NCI-H748 (cell line): ENCODE measurements around the gene SMIM20.
"Not testable (repeated sequence)": the region's sequence is repeated elsewhere in the genome, so short reads cannot be mapped to it uniquely, and the experiment has no call there.

Source experiments
- DNase-seq: peaks from one replicate; lab custom pipeline; 2025; ENCODE audit not compliant: unreplicated experiment; lab: John Stamatoyannopoulos, UW

The SMIM20 gene

DNA sequence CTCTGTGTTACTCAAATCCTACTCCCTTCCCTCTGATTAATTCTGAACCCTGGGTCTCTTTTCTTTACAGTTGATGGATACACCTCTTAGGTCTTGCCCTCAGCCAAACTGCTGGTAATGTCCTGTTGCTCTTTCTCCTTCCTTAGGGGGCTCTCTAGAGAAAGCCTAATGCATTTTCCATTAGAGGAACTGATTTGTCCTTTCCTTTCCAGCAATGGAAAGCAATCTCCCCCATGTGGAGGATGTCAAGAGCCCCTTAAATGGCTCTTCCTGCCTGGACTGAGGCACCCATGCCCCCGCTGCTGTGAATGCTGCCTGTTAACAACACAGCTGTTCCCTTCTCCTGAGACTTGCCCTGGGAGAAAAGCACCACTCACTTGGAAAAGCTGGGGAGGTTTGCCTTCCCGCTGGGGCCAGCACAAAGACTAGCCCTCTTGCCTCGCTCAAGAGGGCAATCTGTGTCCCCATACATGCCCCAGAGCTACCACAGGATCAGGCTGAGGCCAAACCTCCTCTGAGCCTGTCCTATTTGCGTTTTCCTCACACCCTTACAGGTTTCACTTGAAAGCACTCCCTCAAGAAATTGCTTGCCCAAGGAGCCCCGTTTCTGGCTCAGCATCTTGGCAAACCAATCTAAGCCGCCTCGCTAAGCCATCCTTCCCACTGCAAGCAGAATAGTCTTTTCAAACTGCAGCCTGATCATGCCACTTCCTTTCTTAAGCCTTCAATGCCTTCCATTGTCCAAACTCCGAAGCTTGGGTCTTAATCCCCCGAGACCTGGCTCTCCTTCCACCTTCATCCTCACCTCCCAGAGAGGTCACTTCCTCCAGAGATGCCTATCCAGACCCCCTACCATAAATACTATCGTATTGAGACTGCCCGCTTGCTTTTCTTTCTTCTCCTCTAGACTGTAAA, 23.2 kb upstream of the SMIM20 start:
- DNase-seq, result no peak

DNA sequence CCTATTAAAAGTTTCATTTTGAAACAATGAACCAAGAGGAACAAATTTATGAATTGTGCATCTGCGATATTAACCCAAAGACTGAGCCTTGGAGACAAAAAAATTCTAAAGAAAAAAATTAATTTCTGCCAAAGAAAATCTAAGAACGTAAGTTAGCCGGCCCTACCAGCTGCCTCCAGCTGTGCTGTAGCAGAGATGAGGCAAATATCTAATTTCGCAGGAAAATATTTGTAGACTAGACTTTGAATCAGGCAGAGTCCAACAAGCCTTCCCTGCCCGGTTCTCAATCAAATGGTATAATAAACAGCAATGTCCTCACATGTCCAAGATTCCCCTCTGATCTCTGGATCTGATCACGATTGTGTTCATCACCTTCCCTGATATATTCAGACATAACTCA, 21.2 kb upstream of the SMIM20 start:
- DNase-seq, result no peak

DNA sequence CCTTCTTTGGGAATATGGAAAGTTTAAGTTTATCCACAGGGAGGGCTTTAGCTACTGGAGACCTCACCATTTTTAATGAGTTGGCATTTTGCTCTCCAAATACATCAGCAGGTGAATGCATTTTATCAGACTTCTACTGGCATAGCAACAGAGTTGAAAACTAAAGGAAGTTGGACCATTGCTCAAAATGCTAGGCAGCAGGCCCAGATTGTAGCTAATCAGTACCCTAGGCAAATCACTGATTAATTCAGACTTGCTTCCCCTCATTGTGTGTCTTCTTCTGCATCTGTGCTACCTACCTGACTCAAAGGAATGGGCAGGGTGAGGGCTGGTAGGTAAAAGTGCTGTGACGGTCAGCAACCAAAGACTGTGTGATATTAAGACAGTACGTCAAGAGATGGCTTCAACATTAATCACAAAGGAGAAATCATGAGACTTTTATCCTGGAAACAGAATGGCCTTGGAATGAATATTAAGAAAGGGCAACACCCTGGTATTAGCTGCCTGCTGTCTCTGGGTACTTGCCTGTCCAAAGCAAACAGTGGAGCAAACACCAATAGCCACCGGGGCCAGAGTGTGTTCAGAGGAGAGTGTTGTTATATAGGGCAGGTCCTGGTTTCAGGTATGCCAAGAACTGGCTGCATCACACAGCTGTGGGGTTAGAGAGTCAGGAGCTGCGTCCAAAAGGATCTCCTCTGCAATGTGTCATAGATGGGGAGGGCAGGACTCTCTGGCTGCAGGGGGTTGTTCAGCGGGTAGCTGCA, 17.1 kb upstream of the SMIM20 start:
- no peak for DNase-seq

DNA sequence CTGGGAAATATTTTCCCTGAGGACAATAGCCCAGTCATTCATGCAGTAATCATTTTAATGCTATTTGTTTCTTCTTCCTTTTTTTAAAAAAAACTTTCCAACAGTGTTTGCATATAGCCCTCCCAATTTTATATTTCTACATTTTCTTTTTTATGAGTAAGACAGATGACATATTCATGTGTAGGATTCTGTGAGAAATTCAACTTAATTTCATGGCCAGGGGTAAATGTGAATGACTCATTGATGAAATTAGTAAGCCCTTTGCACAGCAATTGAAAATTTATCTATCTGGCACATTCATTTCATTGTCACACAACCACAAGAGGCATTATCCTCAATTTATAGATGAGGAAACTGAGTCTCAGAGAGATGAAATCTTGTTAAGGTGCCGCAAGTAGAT, 13.7 kb upstream of the SMIM20 start:
- DNase-seq, result no peak

DNA sequence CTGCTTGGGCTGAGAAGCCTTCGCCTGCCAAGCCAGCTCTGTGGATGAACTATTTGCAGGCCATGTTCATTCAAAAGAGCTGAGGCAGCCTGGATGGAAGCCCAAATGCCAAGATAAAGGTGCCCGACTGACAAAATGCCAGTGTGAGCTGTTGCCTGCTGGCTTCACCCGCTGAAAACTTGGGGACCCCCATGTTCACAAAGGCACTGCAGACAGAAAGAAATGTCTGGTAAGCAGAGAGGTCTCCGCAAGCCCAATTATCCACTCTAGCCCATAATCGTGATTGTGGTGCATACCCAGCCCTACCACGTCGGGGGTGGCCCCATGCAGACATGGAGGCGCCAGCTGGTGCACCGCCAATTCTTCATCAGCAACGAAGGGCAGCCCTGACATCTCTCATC, 13.0 kb upstream of the SMIM20 start:
- peak; percentile 11 for DNase-seq

DNA sequence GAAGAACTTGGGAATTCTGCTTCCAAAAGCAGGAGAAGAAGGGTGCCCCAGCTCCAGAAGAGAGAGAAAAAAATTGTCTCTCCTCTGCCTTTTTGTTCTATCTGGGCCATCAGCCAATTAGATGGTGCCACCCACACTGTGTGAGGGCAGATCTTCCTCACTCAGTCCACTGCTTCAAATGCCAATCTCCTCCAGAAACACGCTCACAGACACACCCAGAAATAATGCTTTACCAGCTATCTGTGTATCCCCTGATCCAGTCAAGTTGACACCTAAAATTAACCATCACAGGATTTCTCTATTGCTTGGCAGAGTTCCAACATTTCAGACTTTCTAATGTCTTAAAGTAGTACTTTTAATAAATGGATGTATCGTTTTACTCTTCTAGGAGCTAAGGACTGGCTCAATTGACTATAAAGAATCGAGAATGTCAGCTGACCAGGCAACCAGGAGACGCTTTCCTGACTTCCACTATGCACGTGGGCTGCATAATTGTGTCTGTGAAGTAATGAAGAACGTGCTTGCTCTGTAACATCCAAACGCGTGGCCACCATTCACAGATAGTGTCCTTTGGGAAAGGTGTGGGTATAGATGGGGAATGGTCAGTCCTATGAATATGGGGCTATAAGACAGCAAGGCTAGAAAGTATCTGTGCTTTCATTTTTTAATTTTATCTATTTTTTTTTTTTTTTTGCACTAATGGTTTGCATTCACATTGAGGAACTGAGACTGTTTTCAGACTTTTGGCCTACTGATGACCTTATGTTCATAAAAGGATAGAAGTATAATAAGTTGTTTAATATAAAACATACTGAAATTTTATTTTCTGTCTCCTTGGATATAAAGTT, 9.9 kb upstream of the SMIM20 start:
- no peak for DNase-seq

DNA sequence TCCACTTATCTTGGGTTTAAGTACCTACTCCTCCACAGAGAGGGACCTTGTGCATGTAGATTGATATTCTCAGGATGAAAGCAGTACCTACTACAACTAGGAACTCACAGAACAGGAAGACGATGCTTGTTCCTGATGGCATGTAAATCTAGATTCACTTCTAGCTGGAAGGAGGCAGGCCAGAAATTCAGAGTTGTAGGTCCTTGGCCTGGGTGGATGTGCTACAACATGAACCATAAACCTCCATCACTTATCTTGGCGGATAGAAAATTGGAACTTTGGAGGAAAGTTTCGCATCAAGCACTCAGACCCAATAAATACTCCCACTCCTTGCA, 9.3 kb upstream of the SMIM20 start:
- no peak for DNase-seq

DNA sequence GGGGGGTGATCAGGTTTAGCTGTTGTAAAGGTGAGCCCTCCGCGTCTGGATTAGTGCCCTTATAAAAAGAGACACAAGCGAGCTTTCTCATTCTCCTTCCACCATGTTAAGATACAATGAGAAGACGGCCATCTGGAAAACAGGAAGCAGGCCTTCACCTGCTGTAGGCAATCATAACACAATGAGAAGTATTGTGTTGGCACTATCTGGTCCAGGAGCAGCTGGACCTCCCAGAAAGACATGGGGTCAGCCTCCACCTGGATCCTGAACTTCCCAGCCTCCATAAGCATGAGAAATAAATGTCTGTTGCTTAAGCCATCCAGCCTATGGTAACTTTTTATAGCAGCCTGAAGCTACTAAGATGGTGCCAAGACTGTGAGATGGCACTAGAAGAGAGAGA, 8.6 kb upstream of the SMIM20 start:
- peak; percentile 3 for DNase-seq

DNA sequence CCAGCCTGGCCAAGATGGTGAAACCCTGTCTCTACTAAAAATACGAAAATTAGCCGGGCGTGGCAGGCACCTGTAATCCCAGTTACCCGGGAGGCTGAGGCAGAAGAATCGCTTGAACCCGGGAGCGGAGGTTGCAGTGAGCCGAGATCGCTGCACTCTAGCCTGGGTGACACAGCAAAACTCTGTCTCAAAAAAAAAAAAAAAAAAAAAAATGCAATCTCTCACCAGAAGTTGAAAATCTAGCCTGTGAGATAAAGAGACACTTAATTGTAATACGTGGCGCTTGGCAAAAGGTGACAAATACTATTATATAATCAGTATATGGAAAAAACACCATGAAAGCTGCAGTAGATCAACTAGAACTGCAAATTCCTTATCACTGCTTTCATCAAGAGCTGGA, 7.9 kb upstream of the SMIM20 start:
- not testable (repeated sequence) for DNase-seq

DNA sequence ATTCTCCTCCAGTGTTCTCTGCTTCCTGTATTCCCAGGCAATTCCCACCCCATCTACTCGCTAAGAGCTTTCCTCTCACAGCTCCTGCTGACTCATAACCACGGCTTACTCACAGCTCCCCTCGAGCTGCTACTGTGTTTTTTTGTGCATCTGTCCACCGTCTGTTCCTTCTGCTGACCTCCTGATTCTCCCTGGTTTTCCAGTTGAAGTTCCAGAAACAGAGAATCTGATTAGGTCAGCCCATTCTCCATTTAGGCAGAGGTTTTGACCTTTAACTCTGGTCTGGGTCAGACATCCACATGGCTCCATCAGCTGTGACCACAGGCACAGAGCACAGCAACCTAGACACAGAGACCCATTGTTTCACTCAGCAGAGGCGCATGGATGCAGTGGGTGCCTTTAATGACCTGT, 5.5 kb upstream of the SMIM20 start:
- DNase-seq, result no peak

DNA sequence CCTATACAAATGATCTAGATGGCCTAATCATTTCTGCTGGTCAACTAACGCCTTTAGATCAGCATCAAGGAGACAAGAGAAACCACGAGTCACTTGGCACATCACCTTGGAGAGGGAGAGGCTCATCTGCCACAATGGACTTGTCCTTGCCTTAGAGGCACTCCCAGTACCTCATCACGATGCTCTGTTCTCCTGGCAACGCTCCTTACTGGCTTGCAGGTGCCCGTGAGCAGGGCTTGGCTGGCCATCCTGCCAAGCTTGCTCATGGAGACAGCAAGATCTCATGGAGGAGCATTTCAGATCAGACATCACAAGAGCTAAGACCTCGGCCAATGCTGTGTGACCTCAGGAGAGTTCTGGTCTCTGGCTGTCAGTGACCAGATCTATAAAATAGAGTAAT, 2.7 kb upstream of the SMIM20 start:
- no peak for DNase-seq

DNA sequence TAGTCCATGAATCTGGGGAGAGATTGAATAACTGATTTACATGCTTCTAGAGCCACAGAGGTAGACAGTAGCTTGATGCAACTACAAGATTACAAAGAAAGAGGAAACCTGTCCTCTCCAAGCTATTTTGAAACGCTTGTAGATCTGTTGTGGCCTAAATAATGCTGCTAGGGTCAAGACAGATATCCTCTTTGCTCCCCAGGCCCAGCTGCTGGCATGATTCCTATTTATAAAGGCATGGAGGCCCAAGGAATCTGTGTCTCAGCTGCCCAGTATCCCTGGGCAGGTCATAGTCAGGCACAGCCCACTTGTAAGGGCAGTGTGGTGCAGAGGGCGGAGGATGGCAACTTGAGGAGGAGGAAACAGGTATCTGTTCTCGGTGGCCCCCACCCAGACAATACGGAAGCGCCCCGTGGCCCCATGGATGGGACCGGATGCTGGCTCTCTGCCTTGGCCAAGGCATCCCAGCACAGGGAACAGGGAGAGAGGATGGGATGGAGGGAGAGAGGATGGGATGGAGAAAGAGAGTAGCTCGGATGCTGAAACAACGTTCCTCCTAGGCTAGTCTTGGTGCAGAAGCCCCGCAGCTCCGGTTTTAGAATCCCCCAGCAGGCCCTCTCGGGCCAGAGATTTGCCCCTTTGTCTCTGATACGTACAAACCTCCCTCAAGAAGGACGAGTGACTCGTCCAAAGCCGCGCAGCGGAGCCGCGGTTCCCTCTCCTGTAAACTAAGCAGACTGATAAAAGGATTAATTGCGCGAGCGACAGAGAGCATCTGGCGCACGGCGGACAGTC, 767 bp upstream of the SMIM20 start:
- peak; percentile 64 for DNase-seq

DNA sequence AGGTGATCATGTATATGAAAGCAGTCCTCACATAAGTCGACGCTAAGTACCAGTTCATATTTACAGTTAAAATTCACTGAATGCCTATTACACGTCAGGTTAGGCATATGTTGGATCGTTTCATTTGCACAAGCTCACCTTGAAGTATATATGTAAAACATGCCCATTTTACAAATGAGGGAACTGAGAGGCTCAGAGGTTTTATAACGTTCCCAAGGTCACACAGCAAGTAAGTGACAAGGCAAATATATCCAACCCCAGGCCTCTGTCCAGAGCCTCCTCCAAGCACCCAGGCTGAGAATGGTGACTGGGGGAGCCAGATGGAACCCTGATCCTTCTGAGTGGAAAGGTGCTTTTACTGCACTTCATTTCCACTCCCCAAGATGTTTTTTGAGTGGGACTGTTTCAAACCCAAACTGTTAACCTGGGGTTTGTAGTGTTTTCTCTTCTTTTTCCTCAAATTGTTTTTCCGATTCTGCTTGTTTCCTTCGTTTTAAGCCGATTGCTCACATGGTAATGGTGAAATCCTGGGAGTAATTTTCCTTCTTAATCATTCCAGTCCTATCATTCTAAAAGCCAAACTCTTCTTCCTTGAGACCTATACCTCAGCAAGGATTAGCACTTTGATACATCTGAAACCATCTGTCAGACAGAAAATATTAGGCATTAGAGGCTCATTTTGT, 791 bp downstream of the SMIM20 start:
- DNase-seq, result no peak

DNA sequence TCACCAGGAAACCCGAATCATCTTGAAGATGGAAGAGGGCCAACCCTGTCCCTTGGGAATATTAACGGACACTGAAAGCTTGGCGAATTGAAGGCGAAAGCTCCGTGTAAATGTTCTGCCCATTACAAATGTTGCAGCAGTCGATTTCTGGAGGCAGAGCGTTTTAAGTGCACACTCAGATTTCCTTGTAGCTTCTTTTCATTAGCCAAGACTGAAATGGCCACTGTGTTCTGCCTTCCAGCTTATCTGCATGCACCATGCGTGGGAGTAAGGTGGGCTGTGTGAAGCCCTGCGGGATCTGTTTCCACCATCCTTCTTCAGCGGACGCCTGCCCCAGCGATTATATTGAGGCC, 1.3 kb downstream of the SMIM20 start:
- no peak for DNase-seq

DNA sequence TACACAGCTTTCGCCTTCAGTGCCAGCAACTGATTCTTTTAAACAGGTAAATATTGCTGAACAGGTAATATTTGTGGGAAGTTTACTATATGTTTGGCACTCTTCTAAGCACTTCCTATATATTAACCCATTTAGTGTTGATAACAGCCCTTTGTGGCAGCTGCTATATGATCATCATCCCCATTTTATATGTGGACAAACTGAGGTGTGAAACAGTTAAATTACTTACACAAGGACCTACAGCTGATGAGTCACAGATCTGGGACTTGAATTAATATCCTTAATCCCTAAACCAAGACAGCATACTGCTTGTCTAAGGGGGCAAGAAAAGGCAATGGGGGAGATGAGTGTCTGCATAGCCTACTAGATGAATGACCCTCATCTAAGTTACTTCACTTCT, 2.9 kb downstream of the SMIM20 start:
- no peak for DNase-seq

DNA sequence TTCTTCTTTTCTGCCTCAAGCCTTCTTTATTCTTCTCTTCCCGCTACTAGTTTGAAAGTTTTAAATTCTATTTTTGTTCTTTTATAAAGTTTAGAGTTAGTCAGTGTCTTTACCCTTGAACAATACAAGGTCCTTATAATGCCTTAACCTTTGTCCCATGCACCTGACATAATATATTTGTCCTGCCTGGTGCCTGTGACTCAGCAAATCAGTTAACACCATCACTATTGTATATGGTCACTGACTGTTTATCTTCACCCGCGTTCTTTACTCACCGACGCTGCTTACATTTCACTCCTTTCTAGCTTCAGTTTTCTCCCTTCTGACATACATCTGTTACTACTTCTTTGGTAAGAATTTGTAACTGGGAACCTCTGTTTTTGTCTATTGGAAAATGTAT, 5.7 kb downstream of the SMIM20 start:
- no peak for DNase-seq

DNA sequence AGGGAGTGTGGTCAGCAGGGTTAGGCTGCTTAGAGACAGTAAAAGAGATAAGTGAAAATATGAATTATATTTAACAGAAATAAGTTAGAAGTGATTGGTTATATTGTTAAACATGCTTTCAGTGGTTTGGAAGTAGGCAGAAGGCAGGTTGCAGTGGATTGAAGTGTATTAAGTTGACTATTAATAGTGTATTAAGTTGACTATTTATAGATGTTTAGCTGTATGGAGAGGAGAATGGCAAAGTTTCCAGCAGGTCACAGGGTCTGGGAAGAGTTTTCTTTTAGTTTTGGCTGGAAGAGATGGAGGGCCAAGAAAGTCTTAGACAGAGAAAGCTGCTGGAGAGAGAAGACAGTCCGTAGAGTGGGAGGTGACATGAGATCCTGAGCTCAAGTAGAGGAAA, 7.9 kb downstream of the SMIM20 start:
- no peak for DNase-seq

DNA sequence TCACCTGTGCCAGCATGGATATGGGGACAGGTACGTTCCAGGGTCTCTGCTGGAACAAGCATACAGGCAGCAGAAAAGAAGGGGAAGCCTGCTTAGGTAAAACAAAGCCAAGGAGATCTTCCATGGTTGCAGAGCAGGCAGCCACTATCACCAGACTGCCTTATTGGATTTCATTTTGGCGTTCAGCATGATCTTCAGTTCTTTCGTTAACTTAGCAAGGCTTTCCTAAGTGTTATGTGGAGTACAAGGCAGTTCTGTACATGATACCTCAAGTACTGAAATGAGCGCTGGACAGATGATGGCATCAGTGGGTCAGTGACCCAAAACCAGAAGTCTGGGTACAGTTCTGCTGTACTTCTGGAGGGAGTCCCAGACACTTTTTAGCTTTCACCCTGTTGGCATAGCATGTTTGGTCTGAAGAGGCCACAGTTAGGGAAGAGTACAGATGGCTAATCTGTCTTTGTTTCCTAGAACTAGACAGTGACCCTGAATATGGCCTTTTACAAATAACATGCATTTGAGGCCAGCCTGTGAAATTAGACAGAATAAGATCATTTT, 8.9 kb downstream of the SMIM20 start:
- no peak for DNase-seq

DNA sequence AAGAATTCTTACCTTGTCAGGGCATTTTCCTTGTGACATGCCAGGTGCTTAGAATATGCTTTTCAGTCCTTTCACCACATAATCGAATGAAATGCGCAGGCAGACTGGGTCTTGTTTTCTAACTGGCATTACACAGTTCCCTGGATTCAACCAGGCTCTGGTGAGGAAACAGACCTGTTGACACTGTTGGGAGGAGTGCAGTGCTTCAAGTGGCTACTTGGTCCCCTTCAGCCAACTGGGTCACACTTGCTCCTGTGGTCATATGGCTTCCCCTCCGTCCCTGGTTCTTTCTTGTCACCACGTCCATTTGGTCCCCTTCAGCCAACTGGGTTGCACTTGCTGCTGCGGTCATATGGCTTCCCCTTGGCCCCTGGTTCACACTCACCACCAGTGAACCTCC, 9.7 kb downstream of the SMIM20 start:
- DNase-seq, result no peak
